ENCODE results near the gene CPN2. TPM values are rescaled to one million over a fixed set of nuclear protein-coding genes. Genes with fewer than 3 reads are reported as not detected.

The CPN2 gene
- total RNA-seq, 1 experiment from 2014 or later = not detected

DNA sequence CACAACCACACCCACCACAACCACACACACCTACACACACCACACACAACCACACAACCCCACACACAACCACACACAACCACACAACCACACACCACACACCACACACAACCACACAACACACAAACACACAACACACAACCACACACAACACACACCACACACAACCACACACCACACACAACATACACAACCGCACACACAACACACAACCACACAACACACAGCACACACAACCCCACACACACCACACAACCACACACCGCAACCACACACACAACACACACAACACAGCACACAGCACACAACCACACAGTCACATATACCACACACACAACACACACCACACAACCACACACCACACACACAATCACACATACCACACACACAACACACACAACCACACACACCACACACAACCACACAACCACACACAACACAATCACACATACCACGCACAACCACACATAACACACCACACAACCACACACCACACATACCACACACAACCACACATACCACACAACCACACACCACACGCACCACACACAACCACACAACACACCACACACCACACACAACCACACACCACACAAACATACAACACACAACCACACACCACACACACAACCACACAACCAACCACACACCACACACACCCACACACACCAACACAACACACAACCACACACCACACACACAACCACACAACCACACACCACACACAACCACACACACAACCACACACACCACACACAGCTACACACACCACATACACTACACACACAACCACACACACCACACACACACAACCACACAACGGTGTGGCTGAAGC is 23.7 kb downstream of the CPN2 start:
- H4K8ac ChIP-seq (replicated peaks; ENCODE audit: insufficient read length, low read depth, low read length) = no peak overlapping the region
- H3T11ph ChIP-seq (ENCODE audit: low read length) = no peak overlapping the region
- H3K23me2 ChIP-seq (ENCODE audit: insufficient read length, low read depth, low read length, poor library complexity, severe bottlenecking) = no peaks in the 10 kb centered on the region
- H3K79me2 ChIP-seq (ENCODE audit: insufficient read depth, low read length) = no peaks in the 10 kb centered on the region
- H3K27me3 ChIP-seq (ENCODE audit: insufficient read depth, low read length) = peaks cover 2% of the 10 kb centered on the region; the same call in 1 of the 2 replicates
- H2BK12ac ChIP-seq (ENCODE audit: insufficient read length, low read depth, low read length) = no peak overlapping the region
- H3K4ac ChIP-seq (ENCODE audit: low read depth, low read length) = no peak overlapping the region
- no peak overlapping the region for H2BK120ac ChIP-seq (ENCODE audit: low read depth, low read length, poor library complexity, severe bottlenecking)
- TF ChIP-seq CTCF (conservative IDR thresholded peaks at IDR 0.05) = no peak
- no peak overlapping the region for H2AFZ ChIP-seq (ENCODE audit: low read length)
- H3K14ac ChIP-seq (ENCODE audit: insufficient read depth, low read length) = no peak overlapping the region
- 100% methylated on average over 4 of the region's 5 CpGs for whole genome bisulfite sequencing (ENCODE audit: extremely low coverage, insufficient read length, low lambda C conversion rate)
- H2BK5ac ChIP-seq (ENCODE audit: insufficient read length, low read length) = no peak overlapping the region
- Mint-ChIP-seq H3K27me3 (ENCODE audit: low read depth) (peaks cover 29% of the 10 kb centered on the region), H3K4me1 (peaks cover 4 to 13% of the 10 kb centered on the region in 2 experiments), H3K4me3 (no peak overlapping the region), H3K9me3 (peaks cover 4 to 12% of the 10 kb centered on the region in 2 experiments; a peak in 4 of 5 replicates), H3K27ac (no peak overlapping the region), H3K36me3 (ENCODE audit: insufficient read depth in 1 of 3, low read depth in 3 of 3) (no peaks in the 10 kb centered on the region; a peak in 2 of 7 replicates)
- peaks cover 5% of the 10 kb centered on the region for H4K20me1 ChIP-seq (ENCODE audit: control insufficient read depth, insufficient read depth, insufficient read length)
- no peak overlapping the region for H2BK15ac ChIP-seq (ENCODE audit: low read depth, low read length)
- no peak overlapping the region for H2BK20ac ChIP-seq (ENCODE audit: low read depth, low read length, poor library complexity, severe bottlenecking)
- H4K5ac ChIP-seq (ENCODE audit: insufficient read length, low read depth, low read length) = no peak overlapping the region
- DNase-seq = peak; percentile 33
- no peak overlapping the region for H3K23ac ChIP-seq (ENCODE audit: insufficient read length, low read depth, low read length)
- no peak overlapping the region for H3K4me2 ChIP-seq (ENCODE audit: insufficient read depth, insufficient read length, low read length)
- no peak overlapping the region for H4K91ac ChIP-seq (ENCODE audit: insufficient read length, low read depth, low read length)
- H3K56ac ChIP-seq (ENCODE audit: insufficient read length, low read depth, low read length) = no peak overlapping the region
- no peaks in the 10 kb centered on the region for H3K4me1 ChIP-seq (ENCODE audit: insufficient read depth, low read length)
- no peak overlapping the region for H2AK5ac ChIP-seq (ENCODE audit: insufficient read length, low read length)
- no peak overlapping the region for H3K9ac ChIP-seq (ENCODE audit: extremely low read depth, insufficient read length, low read length)
- H3K79me1 ChIP-seq (ENCODE audit: insufficient read depth, low read depth, low read length, poor library complexity, severe bottlenecking) = no peaks in the 10 kb centered on the region
- no peak overlapping the region for H3K27ac ChIP-seq (ENCODE audit: insufficient read length, low read depth, low read length)
- no peaks in the 10 kb centered on the region for H3K9me3 ChIP-seq (ENCODE audit: control insufficient read depth, low read depth, low read length)
- H3K18ac ChIP-seq (ENCODE audit: insufficient read length, low read depth, low read length) = no peak overlapping the region

Measured in H9 (cell line).